WERI-Rb-1 (cell line): ENCODE measurements around the gene POU6F2.

Experiments used
- DNase-seq: peaks from one replicate; pipeline ENCODE4 v3.0.0-alpha.2; 2020
- H3K27ac ChIP-seq: fragments of 250-450 bp; sonication (Bioruptor Pico); 2 replicates; pipeline ENCODE4 v1.5.1; 2020; ENCODE audit warnings: mild to moderate bottlenecking, moderate library complexity
- H3K27me3 ChIP-seq: fragments of 250-450 bp; sonication (Bioruptor Pico); 2 replicates; pipeline ENCODE4 v1.5.1; 2021; ENCODE audit warnings: mild to moderate bottlenecking, low read depth, moderate library complexity; ENCODE audit not compliant: insufficient read depth, severe bottlenecking
- H3K36me3 ChIP-seq: fragments of 250-450 bp; sonication (Bioruptor Pico); 2 replicates; pipeline ENCODE4 v1.5.1; 2020; ENCODE audit warnings: mild to moderate bottlenecking, moderate library complexity
- H3K4me3 ChIP-seq: 2 replicates; pipeline ENCODE4 v1.5.1; 2011; ENCODE audit warnings: low read depth, mild to moderate bottlenecking, control low read depth, low read length
- H3K9me3 ChIP-seq: fragments of 250-450 bp; sonication (Bioruptor Pico); 2 replicates; pipeline ENCODE4 v1.5.1; 2021; ENCODE audit warnings: mild to moderate bottlenecking, moderate library complexity; ENCODE audit not compliant: severe bottlenecking
- TF ChIP-seq, protein P1 (sequence below): IDR thresholded peaks from 2 replicates; pipeline ENCODE4 v1.5.1; 2011; ENCODE audit warnings: low read depth, mild to moderate bottlenecking, control low read depth, inconsistent platforms, low read length

Gene POU6F2

DNA sequence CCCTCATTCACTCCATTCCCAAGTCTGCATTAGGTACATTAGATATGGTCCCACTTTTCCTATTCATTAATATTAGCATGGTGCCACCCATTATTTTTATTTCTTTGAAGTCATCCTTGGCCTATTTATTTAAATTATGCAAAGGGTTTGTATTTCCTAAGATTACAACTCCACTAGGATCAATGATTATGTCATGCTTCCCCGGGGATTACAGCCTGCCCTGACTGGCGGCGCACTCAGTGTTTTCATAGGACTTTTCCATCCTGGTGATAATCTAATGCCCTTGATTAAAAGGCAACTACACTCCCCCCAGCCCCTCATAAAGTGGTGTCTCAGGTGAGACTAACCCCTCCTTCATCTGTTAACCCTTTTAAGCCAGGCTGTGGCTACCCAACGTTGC, 187.2 kb downstream of the POU6F2 start:
- H3K27ac ChIP-seq, result no peak overlapping the region
- DNase-seq, result peak; percentile 59
- H3K27me3 ChIP-seq, result no peaks in the 10 kb centered on the region
- H3K4me3 ChIP-seq, result no peak overlapping the region
- TF ChIP-seq, protein P1, sequence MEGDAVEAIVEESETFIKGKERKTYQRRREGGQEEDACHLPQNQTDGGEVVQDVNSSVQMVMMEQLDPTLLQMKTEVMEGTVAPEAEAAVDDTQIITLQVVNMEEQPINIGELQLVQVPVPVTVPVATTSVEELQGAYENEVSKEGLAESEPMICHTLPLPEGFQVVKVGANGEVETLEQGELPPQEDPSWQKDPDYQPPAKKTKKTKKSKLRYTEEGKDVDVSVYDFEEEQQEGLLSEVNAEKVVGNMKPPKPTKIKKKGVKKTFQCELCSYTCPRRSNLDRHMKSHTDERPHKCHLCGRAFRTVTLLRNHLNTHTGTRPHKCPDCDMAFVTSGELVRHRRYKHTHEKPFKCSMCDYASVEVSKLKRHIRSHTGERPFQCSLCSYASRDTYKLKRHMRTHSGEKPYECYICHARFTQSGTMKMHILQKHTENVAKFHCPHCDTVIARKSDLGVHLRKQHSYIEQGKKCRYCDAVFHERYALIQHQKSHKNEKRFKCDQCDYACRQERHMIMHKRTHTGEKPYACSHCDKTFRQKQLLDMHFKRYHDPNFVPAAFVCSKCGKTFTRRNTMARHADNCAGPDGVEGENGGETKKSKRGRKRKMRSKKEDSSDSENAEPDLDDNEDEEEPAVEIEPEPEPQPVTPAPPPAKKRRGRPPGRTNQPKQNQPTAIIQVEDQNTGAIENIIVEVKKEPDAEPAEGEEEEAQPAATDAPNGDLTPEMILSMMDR, result no peak
- no peaks in the 10 kb centered on the region for H3K9me3 ChIP-seq
- no peaks in the 10 kb centered on the region for H3K36me3 ChIP-seq

DNA sequence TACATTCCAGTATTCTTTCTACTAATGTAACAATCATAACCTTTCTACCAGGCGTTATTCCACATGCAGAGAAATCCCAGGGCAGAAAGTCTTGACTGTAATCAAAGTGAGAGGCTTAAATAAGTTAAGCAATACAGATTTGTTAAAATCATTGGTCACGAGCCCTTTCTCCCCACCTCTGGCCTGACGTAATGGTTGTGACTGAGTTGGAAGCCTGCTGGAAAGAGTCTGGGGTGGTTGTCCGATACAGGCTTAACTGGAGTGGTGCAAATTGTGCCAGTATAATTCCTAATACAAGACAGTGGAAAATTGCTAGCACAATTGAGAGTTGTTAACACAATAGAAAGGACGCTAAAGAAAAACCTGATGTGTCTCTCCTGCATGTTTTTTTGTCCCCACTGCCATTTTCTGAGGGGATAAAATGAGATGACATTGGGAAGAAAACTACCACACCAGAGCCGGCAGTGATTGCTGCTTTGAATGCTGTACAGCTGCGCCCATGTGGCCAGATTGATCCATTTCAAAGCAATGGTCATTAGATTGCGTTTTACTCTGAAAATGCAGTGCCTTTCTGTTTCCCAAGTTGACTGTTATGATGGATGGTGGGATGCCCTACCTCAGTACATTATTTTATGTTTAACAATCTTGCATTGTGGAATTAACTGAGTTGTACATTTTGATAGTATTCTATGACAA, 190.8 kb downstream of the POU6F2 start:
- Histone ChIP-seq H3K36me3 (no peaks in the 10 kb centered on the region), H3K27ac (no peak overlapping the region), H3K27me3 (no peaks in the 10 kb centered on the region), H3K9me3 (no peaks in the 10 kb centered on the region), H3K4me3 (no peak overlapping the region)
- TF ChIP-seq, protein P1, result no peak
- no peak for DNase-seq

DNA sequence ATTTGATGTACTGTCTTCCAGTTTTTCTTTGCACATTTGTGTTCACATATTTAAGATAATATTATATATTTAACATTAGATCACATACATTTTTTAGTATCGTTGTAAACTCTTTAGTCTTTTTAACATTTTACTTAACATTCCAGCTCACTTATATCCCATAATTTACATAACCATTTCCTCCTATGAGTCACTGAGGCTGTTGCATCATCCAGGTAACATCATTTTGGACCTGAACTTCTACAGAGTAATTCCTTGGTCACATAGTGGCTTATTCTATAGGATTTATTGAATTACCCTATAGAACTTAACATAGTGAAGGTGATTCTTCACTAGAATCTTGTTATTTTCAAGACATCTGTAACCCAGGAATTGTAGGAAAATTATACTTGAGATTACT, 194.4 kb downstream of the POU6F2 start:
- DNase-seq, result no peak
- H3K36me3 ChIP-seq, result no peaks in the 10 kb centered on the region
- H3K27me3 ChIP-seq, result no peaks in the 10 kb centered on the region
- H3K9me3 ChIP-seq, result no peaks in the 10 kb centered on the region
- no peak overlapping the region for H3K27ac ChIP-seq
- TF ChIP-seq, protein P1, result no peak
- no peak overlapping the region for H3K4me3 ChIP-seq

DNA sequence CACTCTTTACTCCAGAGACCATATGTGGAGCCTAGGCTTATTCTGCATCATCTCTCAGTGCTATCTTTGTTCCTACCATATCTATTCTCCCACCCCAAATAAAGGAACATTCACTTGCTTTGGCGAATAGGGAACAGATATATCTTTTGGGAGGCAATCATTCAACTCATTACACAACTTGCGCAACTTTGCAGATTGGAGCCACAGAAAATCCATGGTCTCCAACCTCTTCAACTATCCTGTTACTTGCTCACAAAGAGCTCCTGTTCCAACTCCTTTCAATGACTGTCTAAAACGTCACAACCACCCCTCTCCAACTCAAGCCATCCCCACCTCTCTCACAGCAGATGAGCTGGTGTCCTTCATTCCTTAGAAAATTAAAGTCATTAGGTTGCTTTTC, 203.7 kb downstream of the POU6F2 start:
- Histone ChIP-seq H3K4me3 (no peak overlapping the region), H3K9me3 (peaks cover 4% of the 10 kb centered on the region), H3K27me3 (no peaks in the 10 kb centered on the region), H3K36me3 (no peaks in the 10 kb centered on the region), H3K27ac (no peak overlapping the region)
- TF ChIP-seq, protein P1, result no peak
- no peak for DNase-seq

DNA sequence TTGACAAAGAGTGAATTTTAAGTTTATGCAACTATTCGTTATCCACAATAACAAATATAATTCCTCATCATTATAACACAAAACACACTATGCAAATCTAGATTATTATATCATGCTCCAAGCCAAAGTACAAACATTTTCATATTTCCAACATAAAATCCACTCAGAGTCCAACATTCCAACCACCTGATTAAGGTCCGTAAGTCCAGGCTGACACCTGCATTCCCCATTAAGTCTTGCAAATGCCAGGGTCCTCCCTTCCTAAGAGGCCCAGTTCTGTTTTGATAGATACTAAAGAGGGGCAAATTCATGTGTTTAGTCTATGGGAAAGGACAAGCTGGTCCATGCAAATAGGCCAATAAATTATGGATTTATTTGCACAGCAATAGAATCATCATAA, 206.1 kb downstream of the POU6F2 start:
- TF ChIP-seq, protein P1, result no peak
- no peak overlapping the region for H3K27ac ChIP-seq
- no peak overlapping the region for H3K4me3 ChIP-seq
- peaks cover 4% of the 10 kb centered on the region for H3K9me3 ChIP-seq
- no peak for DNase-seq
- no peaks in the 10 kb centered on the region for H3K36me3 ChIP-seq
- no peaks in the 10 kb centered on the region for H3K27me3 ChIP-seq

DNA sequence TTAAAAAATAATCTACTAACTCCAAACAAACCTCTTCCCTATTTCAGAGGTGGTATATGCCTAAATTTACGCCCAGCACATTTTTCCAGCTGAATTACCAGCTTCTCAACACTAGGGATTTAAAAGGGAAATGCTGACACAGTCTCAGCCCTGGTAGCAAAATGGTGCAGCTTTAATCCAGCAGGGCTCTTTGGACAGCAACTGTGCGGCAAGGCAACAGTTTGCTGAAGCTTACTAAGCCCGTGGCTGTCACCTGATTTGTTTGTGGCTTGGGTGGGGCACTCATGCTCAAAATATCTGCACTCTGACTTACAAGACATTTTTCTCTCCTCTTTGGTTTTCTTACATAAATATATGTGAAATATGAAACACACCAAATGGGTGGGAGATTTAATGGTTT, 206.7 kb downstream of the POU6F2 start:
- H3K27ac ChIP-seq, result no peak overlapping the region
- TF ChIP-seq, protein P1, result no peak
- peaks cover 4% of the 10 kb centered on the region for H3K9me3 ChIP-seq
- no peaks in the 10 kb centered on the region for H3K36me3 ChIP-seq
- no peaks in the 10 kb centered on the region for H3K27me3 ChIP-seq
- DNase-seq, result peak; percentile 52
- no peak overlapping the region for H3K4me3 ChIP-seq
